Activated CD4-positive, CD25-positive, alpha-beta regulatory T cell treated with anti-CD3 and anti-CD28 coated beads, Interleukin-2, amount 50 U/mL, for 24 hours (primary cell): ENCODE data around the gene ART5.
"Not testable (repeated sequence)": the region's sequence is repeated elsewhere in the genome, so short reads cannot be mapped to it uniquely, and the experiment has no call there.

Experiments
- ATAC-seq, 2 donors: fragments of 150-1000 bp; cut with Tn5 transposase; one replicate each; pipeline ENCODE4 v1.10.0; 2021; ENCODE audit warnings: mild to moderate bottlenecking in 1 of 2, moderate library complexity in 1 of 2

The ART5 gene

DNA sequence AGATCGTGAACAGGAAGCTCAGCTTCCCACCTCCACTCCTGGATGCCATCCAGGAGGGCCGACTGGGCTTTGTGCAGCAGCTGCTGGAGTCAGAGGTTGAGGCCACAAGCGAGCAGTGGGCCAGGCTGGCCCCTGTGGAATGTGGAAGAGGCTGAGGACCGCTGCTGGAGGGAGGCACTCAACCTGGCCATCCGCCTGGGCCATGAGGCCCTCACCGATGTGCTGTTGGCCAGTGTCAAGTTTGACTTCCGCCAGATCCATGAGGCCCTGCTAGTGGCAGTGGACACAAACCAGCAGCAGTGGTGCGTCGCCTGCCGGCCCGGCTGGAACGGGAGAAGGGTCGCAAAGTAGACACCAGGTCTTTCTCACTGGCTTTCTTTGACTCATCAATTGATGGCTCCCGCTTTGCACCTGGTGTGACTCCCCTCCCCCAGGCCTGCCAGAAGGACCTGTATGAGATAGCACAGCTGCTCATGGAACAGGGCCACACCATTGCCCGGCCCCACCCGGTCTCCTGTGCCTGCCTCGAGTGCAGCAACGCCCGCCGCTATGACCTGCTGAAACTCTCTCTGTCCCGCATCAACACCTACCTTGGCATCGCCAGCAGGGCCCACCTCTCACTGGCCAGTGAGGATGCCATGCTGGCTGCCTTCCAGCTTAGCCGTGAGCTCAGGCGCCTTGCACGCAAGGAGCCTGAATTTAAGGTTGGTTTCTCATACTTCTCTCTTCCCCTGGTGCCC is 24.9 kb downstream of the ART5 start:
- ATAC-seq, result no peak

DNA sequence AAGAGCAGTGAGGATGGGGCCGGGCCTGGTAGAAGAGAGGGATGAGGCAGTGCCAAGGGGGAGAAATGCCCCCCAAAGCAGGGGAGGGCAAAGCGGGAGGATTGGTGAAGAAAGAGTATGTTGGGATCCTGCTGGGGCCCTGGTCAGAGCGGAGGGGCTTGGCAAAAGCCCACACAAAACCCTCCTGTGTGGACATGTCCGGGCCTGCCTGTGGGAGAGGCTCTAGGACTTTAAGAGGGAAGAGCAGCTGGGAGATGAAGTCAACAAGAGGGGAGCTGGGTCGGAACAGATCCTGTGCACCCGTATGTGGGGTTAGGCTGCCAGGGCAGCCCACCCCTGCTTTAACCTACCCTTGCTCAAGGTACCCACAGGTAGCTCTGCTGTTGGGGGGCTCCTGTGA is 25.8 kb downstream of the ART5 start:
- no peak for ATAC-seq

DNA sequence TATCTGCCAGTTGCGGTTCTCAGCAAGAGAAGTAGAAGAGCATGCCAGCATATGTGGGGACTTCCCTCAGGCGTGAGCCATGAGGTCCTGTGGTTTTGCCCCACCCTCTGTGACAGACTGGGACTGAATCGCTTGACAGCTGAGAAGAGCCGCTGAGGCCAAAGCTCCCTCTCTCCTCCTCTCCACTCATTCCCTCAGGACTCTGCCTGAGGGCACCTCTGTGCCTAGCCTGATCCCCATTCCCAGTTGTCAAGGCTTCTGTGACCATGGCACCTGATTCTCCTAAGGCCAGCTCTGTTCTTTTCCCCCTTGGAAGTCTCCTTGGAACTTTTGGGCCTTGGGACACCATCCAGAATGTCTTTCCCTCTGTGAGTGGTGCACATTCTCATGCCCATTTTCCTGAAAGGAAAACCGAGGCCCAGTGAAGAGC is 27.0 kb downstream of the ART5 start:
- ATAC-seq, result peak; percentile 93 to 98

DNA sequence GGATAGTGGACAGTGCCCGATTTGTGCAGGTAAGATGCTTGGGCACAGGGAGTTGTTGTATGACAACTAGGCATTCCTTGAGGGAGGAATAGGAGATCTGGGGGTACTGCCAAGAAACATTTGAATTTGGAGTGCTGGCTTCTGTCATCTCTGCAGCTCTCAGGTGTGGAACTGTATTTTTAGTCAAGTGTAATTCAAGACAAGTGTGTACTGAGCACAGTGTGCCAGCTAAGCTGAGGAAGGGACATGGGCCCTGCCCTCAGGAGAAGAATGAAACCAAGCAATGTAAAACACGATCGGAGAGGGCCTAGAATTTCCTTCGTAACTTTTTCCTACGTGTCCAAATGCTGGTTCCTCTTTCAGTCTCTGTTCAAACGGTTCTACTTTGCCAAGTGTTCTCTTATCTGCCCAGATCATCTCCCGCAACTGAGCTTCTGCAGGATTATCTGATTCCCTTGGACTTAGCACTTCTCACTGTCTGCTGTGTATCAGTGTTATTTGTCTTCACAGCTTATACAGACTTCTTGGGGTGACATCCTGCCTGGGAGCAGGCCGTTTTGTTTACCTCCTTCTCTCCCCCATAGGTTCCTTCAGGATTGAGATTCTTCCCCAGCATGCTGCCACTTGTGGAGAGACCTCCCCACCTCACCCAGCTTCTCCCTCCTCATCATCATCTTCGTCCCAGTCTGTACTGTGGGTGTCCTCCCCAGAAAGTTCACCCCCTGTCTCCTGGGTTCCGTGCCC is 27.6 kb downstream of the ART5 start:
- ATAC-seq, result no peak

DNA sequence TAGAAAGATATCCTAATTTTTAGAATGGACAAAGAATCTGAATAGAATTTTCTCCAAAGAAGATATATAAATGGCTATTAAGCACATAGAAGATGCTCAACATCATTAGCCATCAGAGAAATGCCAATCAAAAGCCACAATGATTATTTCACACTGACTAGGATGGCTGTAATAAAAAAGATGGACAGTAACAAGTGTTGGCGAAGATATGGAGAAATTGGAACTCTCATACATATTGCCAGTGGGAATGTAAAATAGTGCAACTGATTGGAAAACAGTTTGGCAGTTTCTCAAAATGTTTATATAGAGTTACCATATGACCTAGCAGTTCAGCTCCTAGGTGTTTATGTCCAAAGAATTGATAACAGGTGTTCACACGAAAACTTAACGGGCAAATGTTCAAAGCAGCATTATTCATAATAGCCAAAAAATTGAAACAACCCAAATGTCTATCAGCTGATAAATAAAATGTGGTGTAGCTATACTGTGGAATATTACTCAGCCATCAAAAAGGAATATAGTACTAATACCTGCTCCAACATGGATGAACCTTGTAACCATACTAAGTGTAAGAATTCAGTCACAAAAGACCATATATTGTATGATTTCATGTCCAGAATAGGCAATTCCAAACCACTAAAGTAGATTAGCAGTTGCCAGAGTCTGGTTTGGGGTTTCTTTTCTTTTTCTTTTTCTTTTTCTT is 29.7 kb downstream of the ART5 start:
- ATAC-seq, result no peak

DNA sequence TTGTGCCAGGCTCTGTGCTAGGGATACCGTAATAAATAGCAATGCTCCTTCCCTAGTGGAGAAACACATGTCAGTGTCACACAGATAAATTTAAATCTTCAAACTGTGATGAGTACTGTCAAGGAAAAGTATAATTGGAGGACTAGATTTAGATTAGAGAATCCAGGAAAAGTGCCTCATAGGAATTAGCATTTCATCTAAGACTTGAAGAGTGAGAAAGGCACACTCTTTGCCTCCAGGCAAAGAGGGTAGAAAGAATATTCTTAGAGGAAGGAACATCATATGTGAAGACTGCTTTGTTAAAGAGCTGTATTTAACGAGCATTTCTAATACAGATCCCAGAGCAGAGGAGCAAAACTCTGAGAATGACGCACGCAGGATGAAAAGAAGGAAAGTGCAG is 30.9 kb downstream of the ART5 start:
- no peak for ATAC-seq

DNA sequence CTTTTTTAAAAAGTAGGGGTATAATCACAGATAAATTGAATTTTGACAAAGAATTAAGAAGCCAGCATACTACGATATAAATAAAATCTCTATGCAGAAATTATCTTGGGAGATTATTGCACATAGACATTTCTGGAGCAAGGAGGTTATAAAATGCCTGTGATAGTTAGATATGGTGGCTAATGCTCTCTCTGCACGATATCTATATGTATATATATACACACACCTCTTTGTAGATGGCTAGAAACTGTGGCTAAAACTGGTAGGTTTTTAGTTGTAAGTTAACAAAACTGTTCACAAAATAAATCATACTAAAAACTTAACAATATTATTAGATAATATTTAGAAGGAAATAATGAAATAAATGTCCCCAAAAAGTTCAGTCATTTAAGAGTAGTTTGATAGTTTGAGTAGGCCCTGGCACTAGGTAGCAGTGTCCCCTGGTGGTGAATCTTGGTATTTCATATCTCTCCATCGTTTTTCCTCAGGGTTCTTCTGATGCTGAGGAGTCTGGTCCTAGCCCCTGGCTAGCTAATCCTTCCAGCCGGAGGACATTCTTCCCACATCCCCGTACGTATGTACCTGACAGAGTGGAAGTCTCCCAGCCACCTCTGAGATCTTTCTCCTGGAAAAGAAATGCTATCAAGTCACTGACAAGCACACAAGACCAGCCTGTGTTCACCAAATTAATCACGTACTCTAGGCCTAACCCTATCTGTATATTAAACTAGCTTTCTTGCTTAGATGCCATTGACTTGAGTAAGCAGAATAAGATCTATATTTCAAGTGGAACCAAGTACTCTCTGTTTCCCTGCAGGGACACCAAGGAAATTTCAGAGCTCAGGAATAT is 32.2 kb downstream of the ART5 start:
- no peak for ATAC-seq

DNA sequence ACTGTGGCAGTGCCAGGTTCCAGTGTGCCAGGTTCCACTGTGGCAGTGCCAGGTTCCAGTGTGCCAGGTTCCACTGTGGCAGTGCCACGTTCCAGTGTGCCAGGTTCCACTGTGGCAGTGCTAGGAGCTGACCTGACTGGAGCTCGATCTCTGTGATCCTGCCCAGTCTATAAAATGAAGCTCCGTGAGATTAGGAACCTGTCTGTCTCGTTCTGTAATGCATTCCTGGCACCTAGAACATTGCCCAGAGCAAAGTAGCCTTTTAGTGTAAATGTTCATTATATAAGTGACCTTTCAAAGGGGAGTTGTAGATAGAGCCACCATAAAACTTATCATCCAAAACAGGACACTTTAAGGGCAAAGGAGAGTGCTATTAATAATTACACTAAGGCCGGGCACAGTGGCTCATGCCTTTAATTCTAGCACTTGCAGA is 36.0 kb downstream of the ART5 start:
- no peak for ATAC-seq

DNA sequence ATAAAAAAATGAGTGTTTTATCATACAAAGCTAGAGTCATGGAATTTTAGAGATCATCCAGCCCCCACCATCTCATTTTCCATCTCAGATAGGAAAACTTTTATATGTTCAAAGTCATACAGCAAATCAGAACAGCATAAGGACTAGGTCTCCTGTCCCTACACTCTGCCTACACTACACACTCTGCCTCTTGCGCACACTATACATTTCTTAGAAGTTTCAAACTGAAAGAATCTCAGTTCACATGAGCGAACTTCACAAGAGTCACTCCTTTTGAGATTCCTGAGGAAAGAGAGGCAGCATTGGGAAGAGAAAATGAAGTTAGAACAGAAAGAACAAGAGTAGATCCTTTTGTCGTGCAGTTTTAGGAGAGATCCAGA is 36.5 kb downstream of the ART5 start:
- ATAC-seq, result no peak

DNA sequence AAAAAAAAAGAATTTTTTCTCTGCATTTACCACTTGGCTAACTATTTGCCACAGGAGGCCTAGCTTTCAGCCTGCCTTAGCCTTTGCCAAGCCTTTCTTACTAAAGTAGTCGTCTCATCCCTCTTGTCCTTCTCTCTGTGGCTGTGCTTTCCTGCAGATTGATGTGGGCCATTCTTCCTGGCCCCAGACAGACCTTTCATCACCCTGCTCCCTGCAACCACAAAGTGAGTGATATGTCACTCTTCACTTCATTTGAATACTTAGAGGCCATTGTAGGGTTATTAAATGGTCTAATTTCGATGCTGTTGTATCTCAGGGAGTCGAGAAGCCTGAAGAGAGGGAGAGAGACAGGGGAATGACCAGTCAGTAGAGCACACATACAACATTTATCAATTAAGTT is 37.6 kb downstream of the ART5 start:
- no peak for ATAC-seq

DNA sequence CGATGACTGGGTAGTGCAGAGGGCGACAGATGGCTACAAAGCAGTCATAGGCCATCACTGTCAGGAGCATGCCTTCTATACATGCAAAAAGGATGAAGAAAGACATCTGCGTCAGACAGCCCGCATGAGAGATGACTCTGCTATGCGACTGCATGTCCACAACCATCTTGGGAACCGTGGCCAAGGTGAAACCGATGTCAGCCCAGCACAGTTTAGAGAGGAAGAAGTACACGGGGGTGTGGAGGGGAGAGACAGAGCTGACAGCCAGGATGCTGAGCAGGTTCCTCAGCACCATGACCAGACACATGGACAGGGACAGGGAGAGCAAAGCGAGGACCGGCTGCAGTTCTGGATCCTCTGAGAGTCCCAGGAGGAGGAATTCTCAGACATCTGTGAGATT is 41.6 kb downstream of the ART5 start:
- not testable (repeated sequence) for ATAC-seq

DNA sequence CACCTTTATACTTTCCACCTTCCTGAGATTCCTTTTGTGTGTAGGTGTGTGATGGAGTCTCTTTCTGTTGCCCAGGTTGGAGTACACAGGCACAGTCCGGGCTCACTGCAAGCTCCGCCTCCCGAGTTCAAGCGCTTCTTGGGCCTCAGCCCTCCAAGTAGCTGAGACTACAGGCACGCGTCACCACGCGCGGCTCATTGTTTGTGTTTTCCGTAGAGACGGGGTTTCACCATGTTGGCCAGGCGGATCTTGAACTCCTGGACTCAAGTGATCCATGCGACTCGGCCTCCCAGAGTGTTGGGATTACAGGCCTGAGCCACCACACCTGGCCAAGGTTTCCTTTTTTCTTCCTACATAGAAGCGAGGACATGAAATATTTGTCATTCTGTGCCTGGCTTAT is 44.0 kb downstream of the ART5 start:
- not testable (repeated sequence) for ATAC-seq

DNA sequence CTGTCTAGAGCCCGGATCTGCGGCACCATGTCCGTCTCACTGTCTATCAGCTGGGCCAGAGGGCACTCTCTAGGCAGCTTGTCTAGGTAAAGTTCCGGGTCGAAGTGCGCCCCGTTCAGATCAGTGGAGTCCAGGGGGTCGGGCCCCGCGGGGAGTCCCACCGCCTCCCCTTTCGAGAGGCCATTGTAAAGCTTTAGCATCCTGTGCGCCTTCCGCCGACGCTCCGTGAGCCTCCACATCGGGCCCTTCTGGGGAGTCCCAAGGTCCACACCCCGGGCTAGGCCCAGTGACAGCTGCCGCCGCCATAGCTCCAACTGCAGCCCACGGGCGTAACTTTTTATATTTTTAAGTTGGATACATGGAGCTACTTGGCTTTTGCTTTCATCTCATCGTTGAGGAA is 50.5 kb downstream of the ART5 start:
- not testable (repeated sequence) for ATAC-seq

DNA sequence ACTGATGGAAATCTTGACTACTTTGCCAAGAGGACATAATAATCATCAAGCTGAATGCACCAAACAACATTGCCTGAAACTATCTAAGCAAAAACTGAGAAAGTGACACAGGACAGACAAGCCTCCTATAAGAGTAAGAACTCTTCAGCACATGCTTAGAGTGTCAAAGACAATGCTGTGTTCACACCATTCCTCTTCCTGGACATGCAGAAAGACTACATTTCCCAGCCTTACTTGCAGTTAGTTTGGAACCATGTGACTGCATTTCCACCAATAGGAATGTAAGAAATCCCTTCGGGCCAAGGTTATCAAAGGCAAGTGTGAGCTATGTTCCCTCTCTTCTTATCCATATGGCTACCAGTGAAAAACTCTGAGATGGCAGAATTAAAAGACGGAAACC is 51.6 kb downstream of the ART5 start:
- not testable (repeated sequence) for ATAC-seq

DNA sequence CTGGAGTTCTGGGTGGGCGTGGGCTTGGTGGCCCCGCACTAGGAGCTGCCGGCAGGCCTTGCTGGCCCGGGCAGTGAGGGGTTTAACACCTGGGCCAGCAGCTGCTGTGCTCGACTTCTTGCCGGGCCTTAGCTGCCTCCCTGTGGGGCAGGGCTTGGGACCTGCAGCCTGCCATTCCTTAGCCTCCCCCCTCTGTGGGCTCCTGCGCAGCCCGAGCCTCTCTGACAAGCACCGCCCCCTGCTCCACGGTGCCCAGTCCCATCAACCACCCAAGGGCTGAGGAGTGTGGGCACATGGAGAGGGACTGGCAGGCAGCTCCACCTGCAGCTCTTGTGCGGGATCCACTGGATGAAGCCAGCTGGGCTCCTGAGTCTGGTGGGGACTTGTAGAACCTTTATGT is 53.0 kb downstream of the ART5 start:
- not testable (repeated sequence) for ATAC-seq
